ENCODE results near the gene OXCT1. TPM values are rescaled to one million over a fixed set of nuclear protein-coding genes. Genes with fewer than 3 reads are reported as not detected.

The OXCT1 gene
- total and polyA plus RNA-seq, 9 of the 15 experiments (the other 6 are each of a cell fraction or from before 2014, with no cell fraction given) = 24.7 to 61.2 (median 41.9) TPM

DNA sequence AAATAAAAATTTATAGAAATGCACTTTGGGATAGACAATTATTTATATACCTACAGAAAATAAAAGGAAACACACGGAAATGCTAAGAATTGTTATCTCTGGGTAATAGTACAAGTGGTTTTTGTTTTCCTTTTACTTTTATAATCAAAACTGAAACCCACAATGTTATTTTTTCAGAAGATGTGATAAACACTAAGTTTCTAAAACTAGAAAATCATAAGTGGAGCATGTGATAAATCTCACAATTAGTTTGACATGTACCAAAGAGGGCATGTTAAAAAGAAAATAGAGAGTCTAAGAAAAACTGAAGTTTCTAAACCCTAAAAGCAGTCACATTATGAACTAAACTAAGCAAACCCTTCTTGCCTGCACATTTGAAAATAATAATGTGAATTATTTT, 61.1 kb downstream of the OXCT1 start:
- WGBS (ENCODE audit: insufficient coverage, low coverage, missing lambda C conversion rate) = 15% methylated on average over 1 of the region's 1 CpG
- Histone ChIP-seq H4K20me1 (replicated peaks; ENCODE audit: control insufficient read depth, insufficient read depth, low read length) (no peaks in the 10 kb centered on the region), H3K27me3 (ENCODE audit: control insufficient read depth in 2 of 2, insufficient read depth in 2 of 2, low read length in 2 of 2) (no peaks in the 10 kb centered on the region), H3K4me2 (ENCODE audit: insufficient read depth, low read length) (no peak overlapping the region), H3K27ac (ENCODE audit: extremely low read depth, low read depth, low read length) (no peak overlapping the region), H3K9ac (ENCODE audit: insufficient read depth in 1 of 2, low read depth in 2 of 2, low read length in 2 of 2) (no peak overlapping the region), H3K9me1 (ENCODE audit: control insufficient read depth, insufficient read depth, low read length) (no peaks in the 10 kb centered on the region), H3K79me2 (ENCODE audit: control insufficient read depth, insufficient read depth, low read length) (no peaks in the 10 kb centered on the region), H2AFZ (ENCODE audit: low read depth, low read length) (no peak overlapping the region), H3K36me3 (ENCODE audit: control insufficient read depth, insufficient read depth, low read length) (peaks cover 30% of the 10 kb centered on the region; the same call in 2 of the 3 replicates), H3K9me3 (replicated peaks; ENCODE audit: control insufficient read depth, insufficient read depth, low read depth, low read length) (no peaks in the 10 kb centered on the region), H3K4me3 (no peak overlapping the region), H3K4me1 (replicated peaks in 1 of 2; ENCODE audit: control insufficient read depth in 2 of 2, insufficient read depth in 2 of 2, low read length in 2 of 2) (no peaks in the 10 kb centered on the region; a peak in 1 of 5 replicates)
- intact Hi-C loops (cut with micrococcal nuclease) (no loop called here), in situ Hi-C loops (cut with MboI) (no loop called here)
- no peak for TF ChIP-seq KLF13 (tag; IDR thresholded peaks at IDR 0.05; ENCODE audit: borderline replicate concordance, low read depth)
- TF ChIP-seq SMAD4 (CRISPR knock-in tag; conservative IDR thresholded peaks at IDR 0.05) = no peak
- TF ChIP-seq CTBP1 (IDR thresholded peaks at IDR 0.05; ENCODE audit: borderline replicate concordance) = no peak
- no peak for TF ChIP-seq ESRRB (CRISPR knock-in tag; IDR thresholded peaks at IDR 0.05; ENCODE audit: borderline replicate concordance)
- TF ChIP-seq SRF (CRISPR knock-in tag; IDR thresholded peaks at IDR 0.05) = no peak
- TF ChIP-seq, protein P1, sequence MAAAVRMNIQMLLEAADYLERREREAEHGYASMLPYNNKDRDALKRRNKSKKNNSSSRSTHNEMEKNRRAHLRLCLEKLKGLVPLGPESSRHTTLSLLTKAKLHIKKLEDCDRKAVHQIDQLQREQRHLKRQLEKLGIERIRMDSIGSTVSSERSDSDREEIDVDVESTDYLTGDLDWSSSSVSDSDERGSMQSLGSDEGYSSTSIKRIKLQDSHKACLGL (CRISPR knock-in tag; IDR thresholded peaks at IDR 0.05; ENCODE audit: borderline replicate concordance, poor library complexity, severe bottlenecking) = no peak
- no peak for TF ChIP-seq ZNF77 (CRISPR knock-in tag; IDR thresholded peaks at IDR 0.05)
- no peak for TF ChIP-seq POLR2B (IDR thresholded peaks at IDR 0.05; ENCODE audit: low read depth, partially characterized antibody)
- no peak for TF ChIP-seq MTA2 (IDR thresholded peaks at IDR 0.05; ENCODE audit: low read depth)
- no peak for TF ChIP-seq MED1 (CRISPR knock-in tag; IDR thresholded peaks at IDR 0.05; ENCODE audit: borderline replicate concordance)
- BruUV-seq (replicated peaks) = no TSS peak
- ChIA-PET POLR2A (interaction anchor here (1.3 kb wide), 1 partner anchor 91 kb away, joined by 3 read pairs; no protein-coding TSS in a partner anchor), CTCF (ENCODE audit: low intra/inter-chr PET ratio) (no interaction called here)
- FAIRE-seq = no peak
- no peak for DNase-seq (ENCODE audit: extremely low read depth in 1 of 4, low spot score in 3 of 4)
- ATAC-seq = no peak

All from K562 (cell line).